ENCODE results near the gene COL18A1. TPM values are rescaled to one million over a fixed set of nuclear protein-coding genes. Genes with fewer than 3 reads are reported as not detected.

The COL18A1 gene
- total and polyA plus RNA-seq, 2 of the 8 experiments (the other 6 are each of a cell fraction or from before 2014, with no cell fraction given): 145 to 201 TPM

- no peak overlapping the region for H4K8ac ChIP-seq (ENCODE audit: extremely low read depth, insufficient read depth, low read length)
- ChIA-PET POLR2A (ENCODE audit: partially characterized antibody) (interaction anchor here (0.8 to 3.1 kb wide), 2 partner anchors 26 to 48 kb away, joined by 3 to 11 read pairs; no protein-coding TSS in a partner anchor), CTCF (ENCODE audit: partially characterized antibody) (interaction anchor here (0.7 to 4.6 kb wide), 12 partner anchors 11 to 167 kb away, joined by 3 to 39 read pairs (median 9); no protein-coding TSS in a partner anchor)
- H3K4me2 ChIP-seq (ENCODE audit: insufficient read depth in 1 of 2, low read depth in 2 of 2, low read length in 2 of 2): no peak overlapping the region
- no peak overlapping the region for H4K5ac ChIP-seq (ENCODE audit: insufficient read length, low read depth, low read length)
- DNase-seq (ENCODE audit: low read depth in 1 of 2, low spot score in 2 of 2) (no peak), FAIRE-seq (no peak)
- no peak overlapping the region for H2AFZ ChIP-seq (ENCODE audit: low read length)
- peak overlapping the region; percentile 61; the same call in 1 of the 2 replicates for H2BK15ac ChIP-seq (ENCODE audit: low read length)
- peak overlapping the region; percentile 30; the same call in 1 of the 2 replicates for H2BK12ac ChIP-seq (ENCODE audit: low read depth, low read length)
- no peaks in the 10 kb centered on the region for H3K79me2 ChIP-seq (ENCODE audit: control insufficient read depth in 1 of 2, insufficient read depth in 2 of 2, low read length in 2 of 2)
- peak overlapping the region; percentile 82 for H2BK120ac ChIP-seq (replicated peaks; ENCODE audit: low read depth, low read length)
- no peak overlapping the region for H3K14ac ChIP-seq (ENCODE audit: insufficient read length)
- no peak overlapping the region for H2AK5ac ChIP-seq (ENCODE audit: low read depth, low read length)
- 0 out of 2 replicates have a peak overlapping the region, but pooled peaks have one; percentile 44 for H2BK5ac ChIP-seq (ENCODE audit: low read depth, low read length)
- H4K91ac ChIP-seq (replicated peaks; ENCODE audit: insufficient read length, low read length): peak overlapping the region; percentile 95
- H2BK20ac ChIP-seq (ENCODE audit: low read length): peak overlapping the region; percentile 86; the same call in 1 of the 2 replicates
- H3K18ac ChIP-seq (ENCODE audit: extremely low read depth, low read length): no peak overlapping the region; the same call in 1 of the 2 replicates
- H3K27me3 ChIP-seq (replicated peaks in 1 of 4; ENCODE audit: control insufficient read depth in 3 of 4, extremely low read depth in 1 of 4, insufficient read depth in 3 of 4, low read length in 3 of 4): no peaks in the 10 kb centered on the region; a peak in 1 of 7 replicates
- no peaks in the 10 kb centered on the region for H3K9me3 ChIP-seq (ENCODE audit: insufficient read depth in 2 of 2, low read depth in 1 of 2, low read length in 1 of 2)
- H3K23me2 ChIP-seq (ENCODE audit: low read depth, low read length): no peaks in the 10 kb centered on the region
- no peak overlapping the region for H3K23ac ChIP-seq (ENCODE audit: insufficient read length)
- no peak overlapping the region for H3K56ac ChIP-seq (replicated peaks; ENCODE audit: insufficient read length, low read depth, low read length)
- peaks cover 6 to 18% (median 12%) of the 10 kb centered on the region in 4 experiments for H3K4me1 ChIP-seq (replicated peaks in 1 of 4; ENCODE audit: control insufficient read depth in 3 of 4, insufficient read depth in 4 of 4, low read length in 3 of 4)
- no peak overlapping the region for H3K4me3 ChIP-seq (ENCODE audit: extremely low read depth in 1 of 4, insufficient read depth in 2 of 4, low read depth in 3 of 4, low read length in 4 of 4)
- no peaks in the 10 kb centered on the region for H3K79me1 ChIP-seq (ENCODE audit: low read depth, low read length)
- H3K36me3 ChIP-seq (ENCODE audit: control insufficient read depth in 2 of 4, insufficient read depth in 4 of 4, low read length in 3 of 4): no peaks in the 10 kb centered on the region
- no peaks in the 10 kb centered on the region for H4K20me1 ChIP-seq (replicated peaks in 1 of 2; ENCODE audit: control insufficient read depth in 1 of 2, insufficient read depth in 2 of 2, low read length in 2 of 2)
- 89% methylated on average over 13 of the region's 13 CpGs; no CpG with 5 or more reads in 1 of the 2 experiments for WGBS, 2 experiments (ENCODE audit: extremely low coverage in 1 of 2, insufficient coverage in 1 of 2, insufficient read length in 1 of 2, insufficient replicate concordance in 2 of 2, low coverage in 1 of 2, low lambda C conversion rate in 2 of 2, missing lambda C conversion rate in 1 of 2)
- no peak overlapping the region for H3K4ac ChIP-seq (replicated peaks; ENCODE audit: insufficient read length, low read depth, low read length)
- H3K9ac ChIP-seq (replicated peaks in 1 of 4; ENCODE audit: extremely low read depth in 1 of 4, low read depth in 3 of 4, low read length in 3 of 4): no peak overlapping the region
- no peak overlapping the region for H3K27ac ChIP-seq (ENCODE audit: low read depth, low read length)
- TF ChIP-seq FOSL1 (IDR thresholded peaks at IDR 0.05; ENCODE audit: insufficient read depth, low read depth, low read length) (no peak), ZNF274 (IDR thresholded peaks at IDR 0.05; ENCODE audit: borderline replicate concordance, extremely low read depth, low read length) (no peak), CREB1 (IDR thresholded peaks at IDR 0.05) (no peak), HDAC6 (IDR thresholded peaks at IDR 0.05; ENCODE audit: low read depth, low read length) (no peak), CHD2 (IDR thresholded peaks at IDR 0.05; ENCODE audit: low read length) (no peak), SIX5 (IDR thresholded peaks at IDR 0.05; ENCODE audit: low read depth, low read length) (no peak), RAD21 (IDR thresholded peaks at IDR 0.05 in 1 of 2, conservative IDR thresholded peaks at IDR 0.05 in 1 of 2; ENCODE audit: low read depth in 2 of 2, low read length in 2 of 2) (no peak), POLR2AphosphoS5 (IDR thresholded peaks at IDR 0.05; ENCODE audit: low read depth, low read length) (no peak), RBBP5 (IDR thresholded peaks at IDR 0.05; ENCODE audit: borderline replicate concordance, low read depth, low read length) (no peak), POU5F1 (IDR thresholded peaks at IDR 0.05; ENCODE audit: low read depth, low read length) (no peak), ATF3 (IDR thresholded peaks at IDR 0.05; ENCODE audit: insufficient read depth, low read depth, low read length) (no peak)
- TF ChIP-seq, protein P1, sequence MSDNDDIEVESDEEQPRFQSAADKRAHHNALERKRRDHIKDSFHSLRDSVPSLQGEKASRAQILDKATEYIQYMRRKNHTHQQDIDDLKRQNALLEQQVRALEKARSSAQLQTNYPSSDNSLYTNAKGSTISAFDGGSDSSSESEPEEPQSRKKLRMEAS (IDR thresholded peaks at IDR 0.05): no peak
Measured at GRCh38 chr21:45358711-45359310, 46.2 kb upstream of the COL18A1 start.

Measured in H1 (cell line).